Astrocyte (in vitro differentiated cells and primary cell): ENCODE data around the gene ATOSA.

Experiments used
- CTCF ChIP-seq: IDR thresholded peaks from 2 replicates; pipeline ENCODE4 v1.5.1; 2011; ENCODE audit warnings: low read depth, mild to moderate bottlenecking, inconsistent platforms, low read length, moderate library complexity; ENCODE audit not compliant: insufficient read depth
- EZH2 ChIP-seq: IDR thresholded peaks from 2 replicates; pipeline ENCODE4 v1.6.1; 2012; ENCODE audit warnings: mild to moderate bottlenecking, low read length, inconsistent platforms; ENCODE audit not compliant: insufficient read depth

- TF ChIP-seq CTCF (no peak), EZH2 (no peak)
Observed at GRCh38 chr15:52728899-52729298, 49.7 kb upstream of the ATOSA start.
